ENCODE data around the gene PPP2R3C. TPM values are rescaled to one million over a fixed set of nuclear protein-coding genes. Genes with fewer than 3 reads are reported as not detected.

The PPP2R3C gene
- total RNA-seq, 1 donor from 2014 or later: 26.5 TPM

GRCh38 chr14:35085441-35085840 is 36.3 kb downstream of the PPP2R3C start:
- H3K4me3 ChIP-seq: no peak overlapping the region
- no peaks in the 10 kb centered on the region for H3K9me3 ChIP-seq (replicated peaks)
- no peaks in the 10 kb centered on the region for H3K27me3 ChIP-seq (ENCODE audit: low read depth)
- H3K36me3 ChIP-seq: peaks cover 96% of the 10 kb centered on the region
- DNase-seq: no peak
- intact Hi-C loops (cut with micrococcal nuclease): no loop called here
- no peak for TF ChIP-seq CTCF (IDR thresholded peaks at IDR 0.05; ENCODE audit: borderline replicate concordance)
- no peak overlapping the region for H3K27ac ChIP-seq (replicated peaks)
- H3K4me1 ChIP-seq: no peaks in the 10 kb centered on the region

GRCh38 chr14:35083530-35084150 is 38.1 kb downstream of the PPP2R3C start:
- no peak for DNase-seq
- intact Hi-C loops (cut with micrococcal nuclease): no loop called here
- Histone ChIP-seq H3K9me3 (replicated peaks) (no peaks in the 10 kb centered on the region), H3K4me1 (no peaks in the 10 kb centered on the region), H3K27me3 (ENCODE audit: low read depth) (no peaks in the 10 kb centered on the region), H3K27ac (replicated peaks) (no peak overlapping the region), H3K4me3 (no peak overlapping the region), H3K36me3 (peaks cover 99% of the 10 kb centered on the region)
- TF ChIP-seq CTCF (IDR thresholded peaks at IDR 0.05; ENCODE audit: borderline replicate concordance): no peak

GRCh38 chr14:35079742-35080141 is 42.0 kb downstream of the PPP2R3C start:
- DNase-seq: no peak
- no peaks in the 10 kb centered on the region for H3K9me3 ChIP-seq (replicated peaks)
- no peaks in the 10 kb centered on the region for H3K27me3 ChIP-seq (ENCODE audit: low read depth)
- TF ChIP-seq CTCF (IDR thresholded peaks at IDR 0.05; ENCODE audit: borderline replicate concordance): no peak
- intact Hi-C loops (cut with micrococcal nuclease): no loop called here
- H3K36me3 ChIP-seq: peaks cover 85% of the 10 kb centered on the region
- H3K4me3 ChIP-seq: no peak overlapping the region
- no peak overlapping the region for H3K27ac ChIP-seq (replicated peaks)
- no peaks in the 10 kb centered on the region for H3K4me1 ChIP-seq

GRCh38 chr14:35078082-35078481 is 43.7 kb downstream of the PPP2R3C start:
- Histone ChIP-seq H3K36me3 (peaks cover 84% of the 10 kb centered on the region), H3K4me1 (peaks cover 5% of the 10 kb centered on the region), H3K9me3 (replicated peaks) (no peaks in the 10 kb centered on the region), H3K27ac (replicated peaks) (no peak overlapping the region), H3K4me3 (no peak overlapping the region), H3K27me3 (ENCODE audit: low read depth) (no peaks in the 10 kb centered on the region)
- intact Hi-C loops (cut with micrococcal nuclease): no loop called here
- no peak for DNase-seq
- no peak for TF ChIP-seq CTCF (IDR thresholded peaks at IDR 0.05; ENCODE audit: borderline replicate concordance)

GRCh38 chr14:35073486-35073885 is 48.3 kb downstream of the PPP2R3C start:
- no peak for TF ChIP-seq CTCF (IDR thresholded peaks at IDR 0.05; ENCODE audit: borderline replicate concordance)
- intact Hi-C loops (cut with micrococcal nuclease): no loop called here
- DNase-seq: no peak
- H3K27ac ChIP-seq (replicated peaks): peak overlapping the region; percentile 10
- H3K9me3 ChIP-seq (replicated peaks): no peaks in the 10 kb centered on the region
- peaks cover 6% of the 10 kb centered on the region for H3K4me1 ChIP-seq
- H3K36me3 ChIP-seq: peaks cover 71% of the 10 kb centered on the region
- H3K27me3 ChIP-seq (ENCODE audit: low read depth): no peaks in the 10 kb centered on the region
- no peak overlapping the region for H3K4me3 ChIP-seq
